ENCODE measurements around the gene SCO1.
"Not testable (repeated sequence)": the region's sequence is repeated elsewhere in the genome, so short reads cannot be mapped to it uniquely, and the experiment has no call there.

SCO1 gene

DNA sequence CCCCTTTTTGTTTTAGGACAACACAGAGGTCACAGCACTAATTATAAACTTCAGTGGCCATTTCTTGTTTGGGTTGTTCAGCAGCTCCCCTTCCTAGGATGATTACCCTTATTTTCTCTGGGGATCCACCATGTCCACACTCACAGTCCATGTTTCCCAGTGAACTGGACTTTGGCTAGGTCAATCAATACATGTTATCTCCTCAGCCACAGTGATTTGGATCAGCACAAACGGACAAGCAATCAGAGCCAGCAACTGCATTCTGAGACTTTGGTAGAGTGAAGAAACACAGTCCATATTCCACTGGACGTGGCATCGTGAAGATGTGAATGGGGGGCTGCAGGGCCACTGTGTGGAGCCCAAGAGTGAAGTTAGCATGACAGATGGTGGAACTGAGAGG, 27.9 kb upstream of the SCO1 start:
- DNase-seq, result no peak

DNA sequence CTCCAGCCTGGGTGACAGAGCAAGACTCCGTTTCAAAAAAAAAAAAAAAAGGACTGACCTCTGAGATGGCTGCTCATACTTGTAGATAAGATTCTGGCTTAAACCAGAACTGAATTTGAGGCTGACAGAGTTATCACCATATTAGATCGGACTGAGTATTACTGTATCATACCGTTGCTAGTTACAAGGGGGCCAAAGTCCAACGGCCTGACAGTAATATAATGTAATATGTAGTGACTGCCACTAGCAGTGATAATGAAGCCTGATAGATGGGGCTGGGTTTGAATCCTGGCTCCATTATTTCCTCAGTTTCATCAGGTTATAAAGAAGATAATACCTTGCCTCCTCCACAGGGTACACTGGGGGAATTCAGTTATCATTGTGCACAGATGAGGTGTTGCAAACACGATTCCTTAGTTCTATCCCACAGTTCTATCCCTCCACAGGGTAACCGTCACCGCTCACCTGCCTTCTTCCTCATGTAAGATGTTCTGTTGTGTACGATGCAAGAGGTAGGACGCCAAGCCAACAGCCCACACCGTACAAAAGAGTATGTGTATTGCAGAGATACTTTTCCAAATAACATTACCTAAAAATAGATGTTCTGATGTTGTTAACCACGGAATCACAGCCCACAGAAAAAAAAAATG, 27.3 kb upstream of the SCO1 start:
- no peak for DNase-seq

DNA sequence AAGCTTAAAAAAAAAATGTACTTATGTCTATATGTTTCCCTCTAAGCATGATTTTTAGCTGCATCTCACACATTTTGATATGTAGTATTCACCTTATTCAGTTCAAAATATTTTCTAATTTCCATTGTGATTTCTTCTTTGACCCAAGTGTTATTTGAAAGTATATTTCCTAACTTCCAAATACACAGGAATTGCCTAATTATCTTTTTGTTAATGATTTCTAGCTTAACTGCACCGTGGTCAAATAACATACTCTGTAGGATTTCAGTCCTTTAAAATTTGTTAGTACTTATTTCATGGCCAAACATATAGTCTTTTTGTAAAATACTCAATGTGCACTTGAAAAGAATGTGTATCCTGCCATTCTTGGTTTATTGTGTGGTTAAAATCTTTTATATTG, 21.2 kb upstream of the SCO1 start:
- DNase-seq, result no peak

DNA sequence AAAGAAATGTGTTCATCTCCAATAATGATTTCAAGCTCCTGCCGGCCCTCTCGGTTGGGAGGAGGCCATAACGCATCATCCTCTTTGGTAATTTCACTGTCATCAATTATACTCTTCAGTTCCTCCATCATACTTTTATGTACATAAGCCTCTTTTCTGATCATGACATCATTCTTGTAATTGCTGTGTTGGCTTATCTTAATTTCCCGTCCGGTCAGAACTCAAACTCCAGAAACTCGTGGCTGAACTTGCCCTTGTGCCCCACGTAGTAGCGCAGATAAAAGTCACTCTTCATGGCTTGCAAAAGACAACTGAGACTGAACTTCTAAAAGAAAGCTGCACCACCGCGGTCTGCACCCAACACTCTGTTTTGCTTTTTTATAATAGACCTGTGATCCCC, 18.9 kb upstream of the SCO1 start:
- no peak for DNase-seq

DNA sequence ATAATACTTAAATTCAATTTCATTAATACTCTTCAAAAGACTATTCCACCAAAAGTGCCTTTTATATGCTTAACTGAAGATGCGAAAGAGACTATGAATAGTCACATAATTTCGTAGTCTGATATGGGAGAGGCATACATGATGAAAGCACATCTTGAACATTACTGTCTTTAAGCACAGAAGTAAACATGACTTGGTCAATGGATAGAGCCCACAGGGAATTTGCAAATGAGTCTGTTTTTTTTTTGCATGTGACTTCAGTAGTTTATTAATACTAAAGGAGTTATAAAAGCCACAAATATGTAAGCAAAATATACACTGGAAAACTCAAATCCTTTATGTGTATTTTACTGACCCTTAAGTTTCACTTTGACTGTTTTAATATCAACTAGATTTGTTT, 16.0 kb upstream of the SCO1 start:
- no peak for DNase-seq

DNA sequence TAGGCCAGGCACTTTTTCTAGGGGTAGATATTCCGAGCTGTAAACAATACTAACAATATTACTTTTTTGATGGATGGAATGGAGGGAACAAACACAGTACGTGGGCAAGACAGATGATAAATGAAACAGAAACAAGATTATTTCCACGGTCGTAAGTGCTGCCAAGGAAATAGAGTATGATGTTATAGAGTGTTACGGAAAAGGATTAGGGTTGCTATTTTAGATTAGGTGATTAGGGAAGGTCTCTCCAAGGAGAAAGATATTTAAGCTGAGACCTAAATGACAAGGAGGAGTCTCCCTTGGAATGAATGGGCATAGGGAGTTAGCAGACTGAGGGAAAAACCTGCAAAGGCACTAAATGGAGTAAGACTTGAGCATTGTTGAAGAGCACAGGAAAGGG, 8.4 kb upstream of the SCO1 start:
- DNase-seq, result no peak

DNA sequence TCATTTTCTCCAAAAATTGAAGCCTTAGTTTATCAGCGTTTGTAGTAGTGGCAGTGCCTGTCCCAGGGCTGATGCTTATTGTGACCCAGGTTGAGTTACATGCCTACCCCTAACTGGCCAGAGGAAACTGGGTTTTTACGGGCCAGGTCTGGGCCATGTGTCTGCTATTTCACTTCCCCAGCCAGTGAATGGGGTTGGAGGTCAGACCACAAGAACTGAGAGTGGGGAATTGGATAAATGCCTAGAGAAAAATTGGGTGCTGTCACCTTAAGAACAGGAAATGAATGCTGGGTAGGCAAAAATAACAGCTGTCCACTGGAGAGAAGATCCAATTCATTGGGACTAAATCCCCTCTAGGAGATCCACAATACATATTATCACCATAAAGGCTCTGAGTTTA, 5.2 kb upstream of the SCO1 start:
- DNase-seq, result no peak

DNA sequence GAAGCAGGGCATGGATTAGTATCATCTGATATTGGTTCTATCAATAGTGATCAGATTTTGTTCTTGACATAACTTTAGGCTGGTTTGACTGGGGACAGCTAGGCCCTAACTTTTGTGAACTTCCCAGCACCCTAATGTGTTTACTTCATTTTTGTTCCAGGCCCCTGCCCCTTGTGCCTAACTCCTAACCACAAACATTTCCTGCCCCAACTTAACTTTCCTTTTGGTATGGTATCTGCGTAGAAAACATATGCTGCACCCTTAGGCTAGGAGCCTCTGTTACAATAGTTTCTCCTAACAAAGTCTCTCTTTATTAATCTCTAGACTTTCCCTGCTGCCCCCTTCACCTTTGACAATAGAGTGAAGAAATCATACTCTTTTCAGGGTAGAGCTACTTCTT, 2.5 kb upstream of the SCO1 start:
- DNase-seq, result peak in 3 of 5 donors; percentile 6 to 55 (median 13)

DNA sequence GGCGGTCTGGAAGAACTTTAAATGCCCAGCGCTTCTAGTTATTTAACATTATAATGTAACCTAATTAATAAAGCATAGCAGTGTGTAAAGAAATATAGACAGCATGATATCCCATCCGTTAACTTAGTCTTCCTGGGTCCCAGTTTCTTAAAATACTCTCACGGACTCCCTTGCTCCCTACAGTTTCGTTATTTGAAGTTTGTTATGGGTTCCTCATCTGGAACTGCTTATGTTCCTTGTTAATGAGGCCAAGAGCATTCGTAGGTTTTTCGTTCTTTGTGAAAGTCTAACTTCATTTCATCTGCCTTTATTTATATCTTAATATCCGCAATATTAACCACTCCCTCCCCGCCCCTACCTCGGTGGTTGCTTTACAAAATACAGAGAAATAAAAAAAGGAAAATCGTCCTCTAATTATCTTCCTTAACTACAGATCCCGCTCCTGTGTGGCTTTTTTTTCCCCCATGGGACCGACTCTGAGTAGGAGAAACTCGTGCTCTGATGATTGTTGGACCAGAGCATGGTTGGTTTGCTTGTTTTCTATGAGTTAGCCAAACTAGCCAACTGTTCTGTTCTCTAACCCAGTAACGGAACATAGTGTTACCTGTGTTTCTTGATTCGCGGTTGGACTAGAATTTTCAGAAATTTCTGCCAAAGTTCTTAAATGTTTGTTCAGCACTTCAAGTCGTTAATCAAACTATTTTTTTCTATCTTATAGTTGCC, 924 bp upstream of the SCO1 start:
- DNase-seq, result no peak

DNA sequence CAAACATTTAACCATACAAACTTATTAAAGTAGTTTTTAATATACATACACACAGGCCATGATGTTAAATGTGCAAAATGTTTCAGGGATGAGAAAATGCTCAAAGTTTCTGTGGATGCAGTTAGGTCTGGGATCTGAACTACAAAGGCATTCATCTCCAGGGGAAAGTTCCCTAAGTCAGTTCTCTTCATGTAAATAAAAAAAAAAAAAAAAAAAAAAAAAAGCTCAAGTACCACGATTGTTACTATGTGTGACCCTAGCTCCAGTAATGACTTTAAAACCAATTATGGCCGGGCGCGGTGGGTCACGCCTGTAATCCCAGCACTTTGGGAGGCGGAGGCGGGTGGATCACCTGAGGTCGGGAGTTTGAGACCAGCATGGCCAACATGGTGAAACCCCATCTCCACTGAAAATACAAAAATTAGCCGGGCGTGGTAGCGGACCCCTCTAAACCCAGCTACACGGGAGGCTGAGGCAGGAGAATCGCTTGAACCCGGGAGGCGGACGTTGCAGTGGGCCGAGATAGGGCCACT, 1.4 kb downstream of the SCO1 start:
- not testable (repeated sequence) for DNase-seq

DNA sequence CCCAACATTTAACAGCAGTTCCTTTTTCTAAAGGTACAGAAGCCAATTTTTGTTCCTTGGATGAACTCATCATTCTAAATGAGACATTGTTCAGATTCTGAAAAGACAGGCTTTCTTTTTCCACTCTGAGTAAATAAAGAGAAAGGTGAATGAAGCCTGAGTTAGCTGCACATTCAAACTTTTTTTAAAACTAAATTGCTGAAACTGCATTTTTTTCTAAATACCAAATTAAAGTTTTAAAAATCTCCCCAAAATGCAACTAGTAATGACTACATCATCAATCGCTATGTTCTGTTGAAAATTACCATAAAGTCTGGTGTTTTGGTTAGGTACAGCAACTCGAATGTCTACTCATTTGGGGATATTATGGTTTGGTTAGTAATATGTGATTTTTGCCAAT, 9.8 kb downstream of the SCO1 start:
- DNase-seq, result no peak

DNA sequence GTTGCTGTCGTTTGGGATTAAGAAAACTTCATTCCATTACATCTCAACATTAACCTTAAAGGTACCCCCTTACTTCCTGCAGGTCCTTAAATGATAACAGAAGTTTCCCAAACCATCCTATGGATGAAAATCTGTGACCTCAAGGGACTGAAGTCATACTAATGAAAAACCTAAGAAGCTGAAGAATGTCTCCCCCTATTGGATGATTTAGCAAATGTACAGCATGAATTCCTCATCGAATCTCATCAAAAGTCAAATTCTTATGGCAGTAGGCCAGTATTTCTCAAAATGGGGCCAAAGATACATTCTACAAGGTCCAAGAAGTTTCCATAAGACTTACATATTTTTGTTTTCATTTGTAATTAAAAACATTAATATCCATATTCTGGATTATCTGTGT, 13.5 kb downstream of the SCO1 start:
- peak in 1 of 5 donors; percentile 16 for DNase-seq

DNA sequence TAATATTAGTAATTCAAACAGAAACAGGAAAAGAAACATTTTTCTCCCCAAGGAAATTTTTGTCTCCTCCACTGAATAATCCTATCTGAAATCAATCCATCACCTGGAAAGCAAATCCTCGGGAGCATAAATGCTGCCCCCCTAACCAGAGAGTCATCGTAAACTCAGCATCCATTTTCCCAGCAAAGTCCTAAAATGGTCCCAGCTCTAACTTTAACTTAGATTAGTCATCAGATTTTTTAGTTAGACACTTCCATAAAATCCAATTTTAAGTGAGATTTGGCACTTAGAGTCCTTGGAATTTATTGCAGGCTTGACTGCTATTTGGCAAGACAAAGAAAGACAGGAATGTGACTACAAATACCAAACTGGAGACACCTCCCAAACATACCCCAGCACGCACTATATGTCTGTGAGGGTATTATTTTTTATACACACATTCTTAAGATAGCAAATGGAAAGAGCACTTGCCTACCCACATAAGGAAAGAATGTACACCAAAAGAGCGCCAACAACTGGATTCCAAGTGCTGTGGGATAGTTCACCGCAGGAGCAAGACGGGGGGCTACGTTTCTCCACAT, 15.4 kb downstream of the SCO1 start:
- DNase-seq, result no peak

DNA sequence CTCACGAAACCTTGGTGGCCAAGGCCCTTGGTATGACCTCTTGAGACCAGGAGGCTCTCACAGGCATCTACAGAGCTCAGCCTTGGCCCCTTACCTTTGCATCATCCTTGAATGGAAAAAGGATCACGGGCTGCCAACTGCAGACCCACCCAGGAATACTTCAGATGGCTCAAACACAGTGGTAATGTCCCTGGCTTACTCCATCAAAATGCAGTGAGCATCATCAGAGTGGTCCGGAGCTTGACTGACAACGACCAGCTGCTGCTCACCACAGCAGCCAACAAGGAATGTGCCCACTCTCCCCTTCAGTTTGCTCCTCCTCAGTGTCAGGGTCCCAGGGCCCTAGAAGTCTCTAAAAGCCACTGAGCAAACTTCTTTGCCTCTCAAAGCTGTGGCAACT, 22.6 kb downstream of the SCO1 start:
- no peak for DNase-seq

DNA sequence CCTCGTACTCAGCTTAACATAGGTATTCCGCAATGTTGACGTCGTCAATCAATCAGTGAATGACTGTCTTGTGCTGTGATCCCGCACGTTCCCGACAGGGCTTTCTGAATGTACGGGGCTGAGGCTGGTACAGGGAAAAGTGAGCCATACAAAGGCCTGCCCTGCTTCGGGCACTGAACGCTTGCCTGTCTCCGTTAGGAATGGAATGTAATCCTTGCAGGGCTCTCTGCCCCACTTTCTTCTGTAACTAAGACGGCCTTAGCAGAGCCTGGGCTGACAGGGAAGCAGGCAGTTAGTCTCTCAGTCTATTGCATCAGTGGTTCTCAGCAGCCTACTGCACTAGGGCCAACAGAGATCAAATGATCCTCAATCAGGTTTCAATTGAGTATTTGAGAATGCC, 24.0 kb downstream of the SCO1 start:
- no peak for DNase-seq

DNA sequence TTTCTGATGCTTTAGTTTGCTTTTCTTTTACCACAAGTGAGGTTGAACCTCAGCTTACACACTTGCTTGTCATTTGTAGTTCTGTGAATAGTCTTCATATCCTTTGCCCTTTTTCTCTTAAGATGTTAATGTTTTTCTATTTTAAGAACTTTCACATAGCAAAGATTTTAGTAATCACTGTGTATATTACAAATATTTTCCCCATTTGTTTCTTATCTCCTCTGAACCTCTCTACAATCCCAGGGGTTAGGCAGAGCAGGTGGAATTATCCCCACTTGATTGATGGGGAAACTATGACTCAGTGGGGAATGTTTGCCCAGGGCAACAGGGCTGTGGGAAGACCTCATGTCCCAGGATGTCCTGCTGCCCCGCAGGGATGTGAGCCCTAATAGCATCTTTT, 28.6 kb downstream of the SCO1 start:
- DNase-seq, result no peak

DNA sequence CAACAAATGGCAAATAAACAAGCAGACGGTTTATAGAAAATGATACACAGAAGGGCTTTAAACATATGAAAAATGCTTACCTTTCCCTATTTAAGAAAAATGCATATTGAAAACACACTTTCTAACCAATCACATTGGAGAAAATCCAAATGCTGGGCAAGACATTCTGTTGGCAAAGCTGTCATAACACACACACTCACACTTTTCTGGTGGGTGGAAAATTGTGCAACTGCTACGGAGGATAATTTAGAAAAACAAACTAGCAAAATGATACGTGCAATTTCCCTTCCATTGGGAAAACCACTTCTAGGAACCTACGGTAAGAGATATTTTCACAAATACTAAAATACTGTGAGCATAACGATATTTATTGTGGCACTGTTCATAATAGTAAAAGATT, 30.4 kb downstream of the SCO1 start:
- no peak for DNase-seq

DNA sequence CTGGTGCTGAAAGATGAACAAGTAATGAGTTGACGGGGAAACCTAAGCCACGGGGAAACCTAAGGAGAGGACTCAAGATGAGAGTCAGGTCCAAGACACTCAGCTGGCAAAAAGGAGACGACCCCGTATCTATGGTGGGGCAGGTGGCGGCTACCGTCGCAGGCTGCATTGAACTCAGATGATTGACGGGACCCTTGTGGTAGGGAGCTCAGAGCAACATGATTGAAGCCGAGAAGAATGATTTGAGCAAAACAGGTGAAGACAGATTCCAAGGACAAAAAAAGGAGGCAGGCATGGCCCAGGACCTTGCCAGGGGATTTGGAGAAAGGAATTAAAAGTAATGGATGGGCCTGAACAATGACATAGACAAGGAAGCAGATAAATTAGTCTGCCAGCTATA, 32.8 kb downstream of the SCO1 start:
- DNase-seq, result no peak

DNA sequence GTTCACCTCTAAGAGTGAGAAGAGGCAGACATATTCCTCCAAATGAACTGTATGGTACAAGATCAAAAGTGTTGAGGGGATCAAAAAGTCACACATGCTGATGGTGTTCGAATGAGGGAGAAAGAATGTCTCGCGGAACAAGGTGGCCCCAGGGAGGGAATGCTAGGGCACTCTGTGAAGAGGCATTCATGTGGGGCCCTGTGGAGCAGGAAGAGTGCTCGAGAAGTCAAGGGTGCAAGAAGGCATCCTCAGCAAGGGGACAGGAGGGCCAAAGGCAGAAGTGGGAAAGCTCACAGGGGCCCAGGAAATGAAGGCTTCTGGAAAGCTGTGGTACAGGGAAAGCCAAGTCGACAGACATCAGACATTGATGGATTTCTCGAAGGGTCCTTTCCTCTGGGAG, 34.1 kb downstream of the SCO1 start:
- DNase-seq, result no peak

DNA sequence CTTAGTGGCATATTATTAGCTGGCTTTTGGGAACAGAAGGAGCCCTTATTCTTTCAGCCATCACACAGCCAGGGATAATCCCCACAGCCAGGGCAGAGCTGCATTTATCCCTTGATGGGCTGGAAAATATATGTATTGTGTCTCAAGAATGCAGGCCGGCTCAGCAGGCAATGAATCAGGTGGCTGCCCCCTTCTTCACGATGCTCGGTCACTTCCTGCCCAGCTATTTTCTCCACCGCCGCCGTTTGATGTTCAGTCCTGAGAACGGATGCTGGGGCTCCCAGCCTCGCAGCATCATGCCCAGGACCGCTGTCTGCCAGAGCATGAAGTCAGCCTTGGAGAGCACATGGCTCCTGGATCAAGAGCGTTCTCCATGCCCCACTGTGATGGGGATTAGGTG, 35.9 kb downstream of the SCO1 start:
- DNase-seq, result no peak

DNA sequence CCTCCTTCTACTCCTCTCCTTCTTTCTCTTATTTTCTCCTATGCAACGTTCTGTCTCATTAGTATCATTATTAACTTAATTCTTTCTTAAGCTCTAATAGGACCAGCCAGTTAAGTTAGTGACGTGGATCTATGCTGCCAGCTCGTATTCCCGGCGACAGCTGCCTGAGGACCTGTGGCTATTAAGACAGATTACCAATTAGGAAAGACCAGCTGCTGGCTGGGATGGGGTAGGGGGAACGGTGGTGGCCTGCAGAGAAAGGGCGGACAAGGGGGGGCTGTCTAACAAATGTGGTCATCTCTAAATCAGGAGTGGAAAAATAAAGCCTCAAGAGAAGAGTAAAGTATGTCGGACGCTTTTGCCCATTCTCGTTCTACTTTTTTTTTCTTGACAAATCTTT, 39.5 kb downstream of the SCO1 start:
- DNase-seq, result no peak

DNA sequence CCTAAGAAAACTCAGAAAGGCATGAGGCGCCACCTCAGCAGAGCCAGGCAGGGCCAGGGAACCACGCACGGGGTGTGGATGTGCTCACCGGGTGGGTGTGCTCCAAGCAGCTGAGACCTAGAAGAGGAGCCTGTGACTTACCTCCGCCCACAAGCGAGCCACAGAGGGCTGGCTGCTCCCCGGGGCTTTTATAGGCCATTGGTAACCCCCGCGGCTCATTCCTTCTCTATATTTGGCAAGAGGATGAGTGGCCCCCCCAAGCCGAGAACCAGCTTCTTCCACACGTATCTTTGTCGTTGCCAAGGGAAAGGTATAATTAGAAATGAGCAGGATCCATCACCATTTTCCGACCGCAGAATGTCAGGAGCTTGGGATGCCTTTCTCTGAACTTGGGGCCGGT, 40.2 kb downstream of the SCO1 start, which contains the start of gene MYH3:
Gene MYH3 (minus strand): TSS at position 162 of the 400 bp plus-strand sequence. CDS start 2,245 bp downstream, outside the sequence.
- DNase-seq, result no peak

DNA sequence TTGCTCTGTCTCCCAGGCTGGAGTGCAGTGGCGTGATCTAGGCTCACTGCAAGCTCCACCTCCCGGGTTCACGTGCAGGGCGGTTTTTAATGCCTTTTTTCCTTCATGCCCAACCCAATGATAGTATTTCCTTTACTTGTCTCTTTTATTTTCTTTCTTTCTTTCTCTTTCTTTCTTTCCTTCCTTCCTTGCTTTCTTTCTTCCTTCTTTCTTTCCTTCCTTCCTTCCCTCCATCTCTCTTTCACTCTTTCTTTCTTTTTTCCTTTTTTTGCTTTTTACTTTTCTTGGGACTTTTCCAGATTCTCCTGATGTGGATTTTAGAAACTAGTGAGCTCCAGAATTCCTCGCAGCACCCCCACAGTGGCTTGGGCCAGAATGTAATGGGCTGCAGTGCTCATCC, 43.3 kb downstream of the SCO1 start:
- DNase-seq, result no peak
